Measurements from ENCODE around the gene UBAP2.
"Not testable (repeated sequence)": the region's sequence is repeated elsewhere in the genome, so short reads cannot be mapped to it uniquely, and the experiment has no call there.

UBAP2 gene

DNA sequence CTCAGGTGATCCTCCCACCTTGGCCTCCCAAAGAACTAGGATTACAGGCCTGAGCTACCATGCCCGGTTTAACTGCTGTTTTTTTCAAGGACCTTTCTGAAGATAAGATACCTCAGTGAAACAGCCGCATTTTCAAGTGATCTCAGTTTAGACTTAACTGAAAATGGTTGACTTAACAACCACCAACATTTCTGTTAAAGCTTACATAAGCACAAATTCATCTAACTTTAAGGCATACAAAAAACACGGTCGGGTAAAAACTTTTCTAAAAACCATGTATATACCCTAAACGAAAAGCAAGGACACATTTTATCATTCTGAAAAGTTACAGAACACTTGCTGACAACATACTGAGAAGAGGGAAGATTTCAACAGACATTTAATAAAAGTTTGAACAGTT, 22.9 kb downstream of the UBAP2 start:
- H3K4me3 ChIP-seq (ENCODE audit: low read depth, low read length), result no peak overlapping the region
- TF ChIP-seq, protein P1, sequence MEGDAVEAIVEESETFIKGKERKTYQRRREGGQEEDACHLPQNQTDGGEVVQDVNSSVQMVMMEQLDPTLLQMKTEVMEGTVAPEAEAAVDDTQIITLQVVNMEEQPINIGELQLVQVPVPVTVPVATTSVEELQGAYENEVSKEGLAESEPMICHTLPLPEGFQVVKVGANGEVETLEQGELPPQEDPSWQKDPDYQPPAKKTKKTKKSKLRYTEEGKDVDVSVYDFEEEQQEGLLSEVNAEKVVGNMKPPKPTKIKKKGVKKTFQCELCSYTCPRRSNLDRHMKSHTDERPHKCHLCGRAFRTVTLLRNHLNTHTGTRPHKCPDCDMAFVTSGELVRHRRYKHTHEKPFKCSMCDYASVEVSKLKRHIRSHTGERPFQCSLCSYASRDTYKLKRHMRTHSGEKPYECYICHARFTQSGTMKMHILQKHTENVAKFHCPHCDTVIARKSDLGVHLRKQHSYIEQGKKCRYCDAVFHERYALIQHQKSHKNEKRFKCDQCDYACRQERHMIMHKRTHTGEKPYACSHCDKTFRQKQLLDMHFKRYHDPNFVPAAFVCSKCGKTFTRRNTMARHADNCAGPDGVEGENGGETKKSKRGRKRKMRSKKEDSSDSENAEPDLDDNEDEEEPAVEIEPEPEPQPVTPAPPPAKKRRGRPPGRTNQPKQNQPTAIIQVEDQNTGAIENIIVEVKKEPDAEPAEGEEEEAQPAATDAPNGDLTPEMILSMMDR (IDR thresholded peaks at IDR 0.05; ENCODE audit: low read depth, low read length), result no peak
- in situ Hi-C loops (cut with HindIII; ENCODE audit: low sequenced_read_pairs), result no loop called here
- DNase-seq (ENCODE audit: low read depth, low spot score), result no peak

DNA sequence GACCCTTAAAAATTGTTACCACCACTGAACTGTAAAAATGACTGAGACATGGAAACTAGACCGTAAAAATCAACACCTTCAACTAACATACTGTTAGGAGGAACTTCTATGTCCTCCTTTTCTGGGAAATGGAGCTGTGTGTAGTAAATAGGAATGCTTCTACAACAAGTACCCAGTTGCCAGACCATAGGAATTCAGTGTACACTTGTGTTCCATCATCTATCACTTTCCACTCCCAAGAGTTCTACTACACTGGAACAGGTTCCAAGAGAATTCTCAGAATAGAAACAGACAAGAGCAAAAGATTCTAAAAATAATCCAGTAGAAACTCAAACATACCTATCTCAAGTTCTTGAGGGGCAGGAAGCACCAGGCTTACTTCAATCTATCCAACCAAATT, 23.6 kb downstream of the UBAP2 start:
- DNase-seq (ENCODE audit: low read depth, low spot score), result no peak
- H3K4me3 ChIP-seq (ENCODE audit: low read depth, low read length), result no peak overlapping the region
- in situ Hi-C loops (cut with HindIII; ENCODE audit: low sequenced_read_pairs), result no loop called here
- TF ChIP-seq, protein P1 (IDR thresholded peaks at IDR 0.05; ENCODE audit: low read depth, low read length), result no peak

DNA sequence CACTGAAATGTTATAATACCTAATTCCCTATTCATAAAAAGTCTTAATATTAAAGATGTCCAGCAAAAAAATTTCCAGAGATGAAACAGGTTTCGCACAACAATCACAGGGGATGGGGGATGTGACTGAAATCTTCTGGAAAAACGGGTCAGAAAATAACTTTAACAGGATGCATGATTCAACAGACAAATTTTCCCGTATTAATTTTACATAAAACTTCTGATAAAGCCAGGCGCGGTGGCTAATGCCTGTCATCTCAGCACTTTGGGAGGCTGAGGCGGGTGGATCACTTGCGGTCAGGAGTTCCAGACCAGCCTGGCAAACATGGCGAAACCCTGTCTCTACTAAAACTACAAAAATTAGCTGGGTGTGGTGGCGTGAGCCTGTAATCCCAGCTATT, 24.2 kb downstream of the UBAP2 start:
- DNase-seq (ENCODE audit: low read depth, low spot score); in situ Hi-C loops (cut with HindIII; ENCODE audit: low sequenced_read_pairs): not testable (repeated sequence)

DNA sequence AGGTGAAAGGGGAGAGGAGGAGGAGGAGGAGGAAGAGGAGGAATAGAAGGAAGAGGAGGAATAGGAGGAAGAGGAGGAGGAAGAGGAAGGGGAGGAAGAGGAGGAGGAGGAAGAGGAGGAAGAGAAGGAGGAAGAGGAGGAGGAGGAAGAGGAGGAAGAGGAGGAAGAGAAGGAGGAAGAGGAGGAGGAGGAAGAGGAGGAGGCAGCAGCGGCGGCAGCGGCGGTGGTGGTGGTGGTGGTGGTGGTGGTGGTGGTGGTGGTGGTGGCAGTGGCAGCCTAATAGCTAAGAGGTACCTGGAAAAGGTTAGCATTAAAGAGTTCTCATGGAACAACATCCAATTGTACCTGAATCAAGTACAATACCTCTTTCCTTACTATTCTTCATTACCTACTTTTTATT, 32.5 kb downstream of the UBAP2 start:
- TF ChIP-seq, protein P1 (IDR thresholded peaks at IDR 0.05; ENCODE audit: low read depth, low read length), result no peak
- in situ Hi-C loops (cut with HindIII; ENCODE audit: low sequenced_read_pairs), result no loop called here
- H3K4me3 ChIP-seq (ENCODE audit: low read depth, low read length), result no peak overlapping the region
- no peak for DNase-seq (ENCODE audit: low read depth, low spot score)

More for the DNA sequence above, 24.2 kb downstream of the UBAP2 start:
- H3K4me3 ChIP-seq (ENCODE audit: low read depth, low read length), result not testable (repeated sequence)

DNA sequence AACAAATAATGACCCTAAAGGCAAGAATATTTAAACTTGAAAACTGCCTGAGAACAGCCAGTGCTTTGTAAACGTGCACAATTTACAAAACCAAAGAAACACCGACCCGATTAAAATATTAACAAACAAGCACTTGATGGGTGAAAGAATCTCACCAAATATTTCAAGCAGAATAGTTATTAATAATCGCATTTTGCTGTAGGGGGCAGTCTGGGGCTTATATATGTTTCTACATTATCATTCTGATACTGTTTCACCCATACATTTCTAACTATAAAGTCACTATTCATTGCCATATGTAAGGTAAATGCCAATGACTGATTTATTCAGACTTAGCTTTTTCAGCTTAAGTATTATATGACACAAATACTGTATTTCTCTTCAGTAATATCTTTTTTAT, 37.7 kb downstream of the UBAP2 start:
- in situ Hi-C loops (cut with HindIII; ENCODE audit: low sequenced_read_pairs), result no loop called here
- no peak overlapping the region for H3K4me3 ChIP-seq (ENCODE audit: low read depth, low read length)
- DNase-seq (ENCODE audit: low read depth, low spot score), result no peak
- TF ChIP-seq, protein P1 (IDR thresholded peaks at IDR 0.05; ENCODE audit: low read depth, low read length), result peak; percentile 25

DNA sequence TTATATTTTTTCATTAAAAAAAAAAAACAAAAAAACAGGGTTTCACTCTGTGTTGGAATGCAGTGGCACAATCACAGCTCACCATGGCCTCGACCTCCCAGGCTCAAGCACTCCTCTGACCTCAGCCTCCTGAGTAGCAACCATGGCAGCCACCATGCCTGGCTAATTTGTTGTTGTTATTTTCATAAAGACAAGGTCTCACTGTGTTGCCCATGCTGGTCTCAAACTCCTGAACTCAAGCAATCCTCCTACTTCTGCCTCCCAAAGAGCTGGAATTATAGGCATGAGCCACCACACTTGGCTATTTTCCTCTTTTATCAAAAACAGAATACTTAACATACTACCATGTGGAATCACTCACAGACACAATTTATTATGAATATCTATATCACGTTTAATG, 46.7 kb downstream of the UBAP2 start:
- TF ChIP-seq, protein P1 (IDR thresholded peaks at IDR 0.05; ENCODE audit: low read depth, low read length), result no peak
- H3K4me3 ChIP-seq (ENCODE audit: low read depth, low read length), result no peak overlapping the region
- in situ Hi-C loops (cut with HindIII; ENCODE audit: low sequenced_read_pairs), result no loop called here
- DNase-seq (ENCODE audit: low read depth, low spot score), result no peak

DNA sequence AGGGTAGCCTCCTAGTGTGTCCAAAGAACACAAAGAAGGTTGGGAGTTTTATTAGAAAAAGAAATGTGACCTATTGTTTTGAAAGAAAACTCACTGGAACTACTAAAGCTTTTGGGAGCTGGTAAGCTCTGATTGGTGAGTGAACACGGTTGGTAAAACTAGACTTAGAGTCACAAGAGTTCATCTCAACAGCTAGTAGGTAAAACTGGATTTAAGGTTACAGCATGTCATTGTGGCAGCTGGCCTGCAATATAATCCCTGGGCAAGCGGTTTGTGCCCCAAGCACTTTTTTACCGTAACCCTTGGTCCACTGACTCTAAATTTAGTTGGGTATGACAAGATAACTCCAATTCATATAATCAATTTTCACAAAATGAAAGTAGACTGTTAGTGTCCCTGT, 47.4 kb downstream of the UBAP2 start:
- in situ Hi-C loops (cut with HindIII; ENCODE audit: low sequenced_read_pairs), result no loop called here

More for the DNA sequence above, 47.4 kb downstream of the UBAP2 start:
- TF ChIP-seq, protein P1 (IDR thresholded peaks at IDR 0.05; ENCODE audit: low read depth, low read length), result no peak
- no peak for DNase-seq (ENCODE audit: low read depth, low spot score)
- H3K4me3 ChIP-seq (ENCODE audit: low read depth, low read length), result no peak overlapping the region
